Measurements from ENCODE around the gene NLRC3.

- TF ChIP-seq, protein P1, sequence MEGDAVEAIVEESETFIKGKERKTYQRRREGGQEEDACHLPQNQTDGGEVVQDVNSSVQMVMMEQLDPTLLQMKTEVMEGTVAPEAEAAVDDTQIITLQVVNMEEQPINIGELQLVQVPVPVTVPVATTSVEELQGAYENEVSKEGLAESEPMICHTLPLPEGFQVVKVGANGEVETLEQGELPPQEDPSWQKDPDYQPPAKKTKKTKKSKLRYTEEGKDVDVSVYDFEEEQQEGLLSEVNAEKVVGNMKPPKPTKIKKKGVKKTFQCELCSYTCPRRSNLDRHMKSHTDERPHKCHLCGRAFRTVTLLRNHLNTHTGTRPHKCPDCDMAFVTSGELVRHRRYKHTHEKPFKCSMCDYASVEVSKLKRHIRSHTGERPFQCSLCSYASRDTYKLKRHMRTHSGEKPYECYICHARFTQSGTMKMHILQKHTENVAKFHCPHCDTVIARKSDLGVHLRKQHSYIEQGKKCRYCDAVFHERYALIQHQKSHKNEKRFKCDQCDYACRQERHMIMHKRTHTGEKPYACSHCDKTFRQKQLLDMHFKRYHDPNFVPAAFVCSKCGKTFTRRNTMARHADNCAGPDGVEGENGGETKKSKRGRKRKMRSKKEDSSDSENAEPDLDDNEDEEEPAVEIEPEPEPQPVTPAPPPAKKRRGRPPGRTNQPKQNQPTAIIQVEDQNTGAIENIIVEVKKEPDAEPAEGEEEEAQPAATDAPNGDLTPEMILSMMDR (IDR thresholded peaks at IDR 0.05): no peak
- no peak for TF ChIP-seq POLR2A (IDR thresholded peaks at IDR 0.05)
Observed at GRCh38 chr16:3596101-3596861, 19.1 kb upstream of the NLRC3 start.

All from testis (tissue), 2 donors.